Mononuclear cell (primary cell): Measurements from ENCODE around the gene PXDC1. TPM values are rescaled to one million over a fixed set of nuclear protein-coding genes. Genes with fewer than 3 reads are reported as not detected.

ENCODE experiments used
- H3K27me3 ChIP-seq: 2 replicates; pipeline ENCODE4 v1.6.0; 2011; ENCODE audit warnings: low read length, control low read depth; ENCODE audit not compliant: insufficient read depth
- H3K4me1 ChIP-seq: 2 replicates; pipeline ENCODE4 v1.5.1; 2011; ENCODE audit warnings: mild to moderate bottlenecking, low read length, control low read depth; ENCODE audit not compliant: insufficient read depth
- H3K4me3 ChIP-seq: 2 replicates; pipeline ENCODE4 v1.5.1; 2011; ENCODE audit warnings: mild to moderate bottlenecking, low read length, moderate library complexity
- H3K9me3 ChIP-seq: 2 replicates; pipeline ENCODE4 v1.5.1; 2011; ENCODE audit warnings: low read depth, mild to moderate bottlenecking, control low read depth, low read length
- total RNA-seq: library from RNA; depleted of rRNA; stranded (reverse); fragments of >200 nt; gene quantifications from one replicate; pipeline ENCODE4 v1.2.3, GENCODE V29; 2012

PXDC1 gene
- total RNA-seq, 1 donor, result 1.6 TPM

DNA sequence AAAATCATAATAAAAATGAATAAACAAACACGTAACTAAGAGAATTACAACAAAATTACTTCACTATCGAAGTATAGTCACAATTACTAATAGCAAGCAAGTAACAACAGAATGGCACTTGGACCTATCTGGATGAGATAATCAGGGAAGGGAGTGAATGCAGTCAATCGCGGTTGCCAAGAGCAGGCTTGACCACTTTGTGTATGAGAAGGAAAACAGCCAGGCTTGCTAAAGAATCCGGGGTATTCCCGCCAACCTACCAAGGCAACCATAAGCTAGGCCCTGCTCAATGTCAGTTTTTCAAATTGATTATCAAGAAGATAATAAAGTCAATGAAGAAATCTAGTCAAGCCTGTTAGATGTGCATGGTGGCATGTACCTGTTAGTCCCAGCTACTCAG is 39.7 kb downstream of the PXDC1 start:
- Histone ChIP-seq H3K27me3 (peaks cover 2% of the 10 kb centered on the region), H3K4me1 (no peaks in the 10 kb centered on the region), H3K9me3 (no peaks in the 10 kb centered on the region), H3K4me3 (no peak overlapping the region)

DNA sequence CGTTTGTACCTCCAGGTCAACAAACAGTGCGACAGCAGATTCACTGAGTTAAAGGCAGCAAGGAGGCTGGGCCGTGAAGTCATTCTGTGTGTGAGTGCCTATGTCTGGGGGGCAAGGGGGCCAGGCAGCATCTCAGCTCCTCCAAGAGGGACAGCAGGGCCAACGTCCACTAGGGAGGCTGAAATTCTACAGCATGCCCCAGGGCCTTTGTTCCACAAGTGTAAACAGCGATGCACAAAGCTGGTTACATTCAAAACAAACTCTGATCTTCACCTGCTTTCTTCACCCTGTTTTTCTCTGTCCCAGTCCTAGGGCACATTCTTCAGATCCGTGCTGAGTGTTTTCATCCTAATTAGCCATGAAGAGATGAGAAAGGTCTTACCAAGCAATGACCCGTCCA is 41.1 kb downstream of the PXDC1 start:
- Histone ChIP-seq H3K4me3 (no peak overlapping the region), H3K27me3 (no peaks in the 10 kb centered on the region), H3K9me3 (no peaks in the 10 kb centered on the region), H3K4me1 (no peaks in the 10 kb centered on the region)

DNA sequence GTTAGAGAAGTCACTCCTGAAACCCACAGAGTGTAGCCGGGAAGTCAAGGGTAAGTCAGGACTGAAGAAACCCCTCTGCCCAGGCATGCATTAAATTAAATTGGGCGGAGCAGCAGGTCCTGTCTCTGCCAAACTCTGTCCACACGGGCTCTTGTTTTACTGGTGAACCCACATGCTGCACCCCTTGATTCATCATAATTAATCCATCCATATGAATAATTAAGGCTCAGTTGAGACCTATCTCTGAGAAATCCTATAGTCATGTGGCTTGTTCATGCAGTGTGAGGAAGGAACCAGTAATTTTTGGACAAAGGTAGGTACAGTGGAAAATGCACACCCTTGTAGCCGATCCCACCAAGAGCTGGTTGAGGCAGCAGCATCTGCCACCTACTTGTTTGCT is 43.0 kb downstream of the PXDC1 start:
- H3K27me3 ChIP-seq, result no peaks in the 10 kb centered on the region
- no peaks in the 10 kb centered on the region for H3K9me3 ChIP-seq
- H3K4me1 ChIP-seq, result no peaks in the 10 kb centered on the region
- no peak overlapping the region for H3K4me3 ChIP-seq

DNA sequence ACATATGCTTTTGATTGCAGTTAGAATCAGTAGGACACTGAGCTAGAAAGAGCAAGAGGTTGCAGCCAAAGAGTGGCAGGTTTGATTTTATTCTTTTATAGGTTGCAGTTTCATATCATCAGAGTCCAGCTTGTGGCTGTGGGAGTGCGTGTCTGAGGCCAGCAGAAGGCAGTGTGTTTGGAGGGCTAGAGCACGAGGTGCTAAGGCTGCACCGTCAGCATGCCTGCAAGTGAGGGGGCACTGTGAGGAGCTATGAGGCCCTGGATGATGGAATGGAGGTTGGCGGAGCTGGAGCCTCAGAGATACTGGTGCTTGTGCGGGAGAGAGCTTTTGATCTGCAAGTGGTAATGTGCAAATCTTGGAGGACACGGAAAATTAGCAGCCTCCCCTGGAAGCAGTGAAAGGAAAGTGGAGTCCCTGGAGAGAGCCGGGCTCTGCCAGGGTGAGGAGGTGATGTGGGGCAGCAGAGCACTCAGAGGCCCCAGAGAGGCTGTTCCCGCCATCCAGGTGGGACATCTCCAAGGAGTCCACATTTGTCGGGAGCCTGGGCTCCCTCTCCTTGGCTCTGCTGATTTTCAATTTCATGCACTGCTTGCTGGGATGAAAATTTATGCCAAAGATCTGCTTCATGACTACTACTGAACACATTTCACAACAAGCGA is 43.6 kb downstream of the PXDC1 start:
- no peaks in the 10 kb centered on the region for H3K9me3 ChIP-seq
- no peak overlapping the region for H3K4me3 ChIP-seq
- no peaks in the 10 kb centered on the region for H3K4me1 ChIP-seq
- no peaks in the 10 kb centered on the region for H3K27me3 ChIP-seq

DNA sequence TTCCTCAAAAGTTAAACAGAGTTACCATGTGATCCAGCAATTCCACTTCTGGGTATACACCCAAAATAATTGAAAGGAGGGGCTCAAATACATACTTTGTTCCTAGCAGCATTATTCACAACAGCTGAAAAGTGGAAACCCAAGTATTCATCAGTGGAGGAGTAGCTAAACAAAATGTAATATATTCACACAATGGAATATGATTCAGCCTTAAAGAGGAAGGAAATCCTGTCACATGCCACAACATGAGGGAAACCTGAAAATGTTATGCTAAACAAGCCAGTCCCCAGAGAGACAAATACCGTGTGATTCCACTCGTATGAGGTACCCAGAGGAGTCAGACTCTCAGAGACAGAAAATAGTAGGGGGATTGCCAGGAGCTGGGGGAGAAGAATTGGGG is 44.5 kb downstream of the PXDC1 start:
- Histone ChIP-seq H3K4me1 (no peaks in the 10 kb centered on the region), H3K9me3 (no peaks in the 10 kb centered on the region)

DNA sequence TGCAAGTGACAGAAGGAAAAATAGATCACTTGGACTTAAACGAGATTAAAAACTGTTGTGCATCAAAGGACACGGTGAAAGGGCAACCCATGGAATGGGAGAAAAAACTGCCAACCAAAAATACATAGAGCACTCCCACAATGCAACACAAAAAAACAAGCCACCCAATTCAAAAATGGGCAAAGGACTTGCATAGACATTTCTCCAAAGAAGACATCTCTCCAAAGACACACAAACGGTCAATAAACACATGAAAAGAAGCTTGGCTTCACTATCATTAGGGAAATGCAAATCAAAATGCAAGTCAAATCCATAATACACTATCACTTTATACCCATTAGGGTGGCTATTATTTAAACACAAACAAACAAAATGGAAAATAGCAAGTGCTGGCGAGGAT is 45.0 kb downstream of the PXDC1 start:
- Histone ChIP-seq H3K27me3 (no peaks in the 10 kb centered on the region), H3K4me3 (no peak overlapping the region), H3K9me3 (no peaks in the 10 kb centered on the region), H3K4me1 (no peaks in the 10 kb centered on the region)

More for the DNA sequence above, 44.5 kb downstream of the PXDC1 start:
- Histone ChIP-seq H3K27me3 (no peaks in the 10 kb centered on the region), H3K4me3 (no peak overlapping the region)

DNA sequence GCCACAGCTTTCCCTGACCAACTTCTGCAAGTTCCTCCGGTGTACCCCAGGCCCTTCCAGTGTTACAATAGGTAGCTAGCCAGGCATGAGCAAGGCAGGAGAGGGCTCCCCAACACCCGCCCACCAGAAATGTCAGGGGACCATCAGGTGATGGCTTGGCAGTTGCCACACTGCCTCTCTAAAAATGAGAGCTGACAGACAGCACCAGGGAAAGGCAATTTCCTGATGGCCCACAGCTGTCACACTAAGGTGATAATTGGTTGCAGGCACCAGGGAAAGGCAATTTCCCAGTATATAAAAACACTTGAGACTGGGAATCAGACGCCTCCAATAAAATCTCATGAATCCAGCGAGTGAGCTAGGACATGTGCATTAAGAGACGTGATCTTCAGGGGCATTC is 49.9 kb downstream of the PXDC1 start:
- Histone ChIP-seq H3K27me3 (no peaks in the 10 kb centered on the region), H3K4me3 (no peak overlapping the region), H3K9me3 (no peaks in the 10 kb centered on the region), H3K4me1 (no peaks in the 10 kb centered on the region)

DNA sequence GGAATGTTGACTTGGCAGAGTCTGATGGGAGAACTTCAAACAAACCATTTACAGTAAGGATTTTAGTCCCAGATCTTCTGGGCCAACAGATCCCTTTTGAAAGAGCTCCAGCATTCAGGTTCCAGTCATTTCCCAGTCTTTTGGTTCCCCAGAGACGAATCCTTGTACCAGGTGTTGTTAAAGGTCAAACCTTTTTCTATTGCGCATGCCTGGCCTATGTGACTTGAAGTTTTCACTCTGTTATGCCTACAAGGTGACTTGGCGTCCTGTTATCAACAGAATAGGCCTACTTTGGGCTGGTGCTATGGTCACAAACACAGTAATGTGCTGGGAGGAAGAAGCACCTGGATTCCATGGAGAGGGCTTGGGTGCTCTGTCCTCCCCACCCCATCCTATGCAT is 52.3 kb downstream of the PXDC1 start:
- no peak overlapping the region for H3K4me3 ChIP-seq
- no peaks in the 10 kb centered on the region for H3K27me3 ChIP-seq

DNA sequence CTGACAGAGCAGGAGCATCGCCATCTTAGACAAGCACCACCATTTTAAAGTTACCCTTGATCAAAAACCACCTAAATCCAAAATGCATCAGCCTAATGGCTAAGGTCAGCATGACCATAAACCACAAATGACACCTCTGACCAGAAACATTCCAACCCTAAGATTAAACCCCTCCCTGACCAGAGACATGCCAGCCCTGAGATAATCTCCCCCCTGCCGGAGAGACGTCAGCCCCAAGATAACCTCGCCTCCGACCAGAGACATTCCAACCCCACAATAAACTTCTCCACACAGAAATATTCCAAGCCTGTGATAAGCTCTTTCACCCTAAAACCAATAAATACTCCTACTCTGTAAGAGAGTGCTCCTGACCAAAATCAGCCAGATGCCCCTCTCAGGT is 53.5 kb downstream of the PXDC1 start:
- H3K4me1 ChIP-seq, result no peaks in the 10 kb centered on the region
- no peak overlapping the region for H3K4me3 ChIP-seq
- H3K9me3 ChIP-seq, result no peaks in the 10 kb centered on the region
- H3K27me3 ChIP-seq, result no peaks in the 10 kb centered on the region

More for the DNA sequence above, 52.3 kb downstream of the PXDC1 start:
- Histone ChIP-seq H3K9me3 (no peaks in the 10 kb centered on the region), H3K4me1 (no peaks in the 10 kb centered on the region)

DNA sequence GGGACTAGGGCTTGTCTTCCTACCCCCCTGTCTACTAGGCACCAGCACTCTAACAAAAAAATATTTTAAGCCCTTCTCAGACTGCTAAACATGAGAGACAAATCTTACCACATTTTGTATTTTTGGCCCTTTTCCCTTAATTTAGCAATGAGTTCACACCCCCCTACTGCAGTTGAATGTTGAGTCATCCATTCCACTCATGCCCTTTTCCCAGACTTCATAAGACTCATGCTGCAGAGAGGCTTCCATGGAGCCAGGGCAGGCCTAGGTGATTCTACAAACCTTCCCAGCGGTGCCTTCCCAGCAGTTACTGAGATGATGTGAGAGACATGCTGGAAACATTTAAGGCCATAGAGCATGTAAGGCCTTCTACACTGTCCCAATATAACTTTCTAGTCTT is 53.9 kb downstream of the PXDC1 start:
- H3K27me3 ChIP-seq, result no peaks in the 10 kb centered on the region
- no peak overlapping the region for H3K4me3 ChIP-seq
- no peaks in the 10 kb centered on the region for H3K4me1 ChIP-seq
- H3K9me3 ChIP-seq, result no peaks in the 10 kb centered on the region

DNA sequence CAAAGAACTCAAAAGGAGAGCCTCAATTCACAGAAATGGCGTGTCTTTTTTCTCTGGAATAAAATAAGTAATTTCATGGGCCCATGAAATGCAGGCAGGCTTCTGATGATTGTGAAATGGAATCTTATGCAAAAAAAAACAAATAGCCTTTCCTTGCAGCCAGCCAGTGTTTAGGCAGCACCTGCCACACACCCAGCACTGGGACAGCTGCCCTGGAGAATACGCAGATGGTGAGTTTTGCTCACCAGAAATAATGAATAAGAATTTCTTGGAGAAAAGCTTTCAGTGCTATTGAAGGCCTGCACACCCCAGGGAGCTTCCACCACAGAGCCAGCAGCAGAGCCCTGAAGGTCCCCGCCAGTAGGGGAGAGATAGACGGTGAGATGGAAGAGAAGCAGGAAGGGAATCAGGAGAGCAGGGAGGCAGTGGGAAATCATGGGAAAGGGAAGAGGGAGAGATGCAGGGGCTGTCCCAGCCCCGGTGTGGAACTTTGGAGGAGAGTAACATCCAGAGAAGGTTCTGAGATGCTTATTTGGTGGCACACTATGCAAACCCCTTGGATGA is 54.9 kb downstream of the PXDC1 start:
- no peak overlapping the region for H3K4me3 ChIP-seq

DNA sequence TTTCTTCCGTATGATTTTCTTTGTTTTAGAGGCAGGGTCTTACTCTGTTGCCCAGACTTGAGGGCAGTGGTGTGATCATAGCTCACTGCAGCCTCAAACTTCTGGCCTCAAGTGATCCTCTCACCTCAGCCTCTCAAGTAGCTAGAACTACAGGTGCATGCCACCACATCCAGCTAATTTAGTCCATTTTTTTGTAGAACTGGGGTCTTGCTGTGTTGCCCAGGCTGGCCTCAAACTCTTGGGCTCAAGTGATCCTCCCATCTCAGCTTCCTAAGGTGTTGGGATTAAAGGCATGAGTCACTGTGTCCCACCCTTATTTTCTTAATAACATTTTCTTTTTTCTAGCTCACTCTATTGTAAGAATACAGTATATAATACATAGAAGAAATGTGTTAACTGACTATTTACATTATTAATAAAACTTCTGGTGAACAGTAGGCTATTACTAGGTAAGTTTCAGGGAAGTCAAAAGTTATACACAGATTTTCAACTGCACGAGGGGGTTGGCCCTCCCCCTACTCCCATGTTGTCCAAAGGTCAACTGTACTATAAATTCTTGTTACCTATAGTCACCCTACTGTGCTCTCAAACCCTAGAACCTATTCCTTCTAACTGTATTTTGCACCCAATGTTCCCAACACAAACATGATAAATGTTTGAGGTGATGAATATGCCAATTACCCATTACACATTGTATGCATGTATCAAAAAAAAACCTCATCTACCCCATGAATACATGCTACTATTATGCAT is 56.3 kb downstream of the PXDC1 start:
- H3K27me3 ChIP-seq, result peaks cover 2% of the 10 kb centered on the region
- H3K4me3 ChIP-seq, result no peak overlapping the region
- no peaks in the 10 kb centered on the region for H3K4me1 ChIP-seq
- H3K9me3 ChIP-seq, result no peaks in the 10 kb centered on the region

More for the DNA sequence above, 54.9 kb downstream of the PXDC1 start:
- Histone ChIP-seq H3K27me3 (no peaks in the 10 kb centered on the region), H3K4me1 (no peaks in the 10 kb centered on the region), H3K9me3 (no peaks in the 10 kb centered on the region)

DNA sequence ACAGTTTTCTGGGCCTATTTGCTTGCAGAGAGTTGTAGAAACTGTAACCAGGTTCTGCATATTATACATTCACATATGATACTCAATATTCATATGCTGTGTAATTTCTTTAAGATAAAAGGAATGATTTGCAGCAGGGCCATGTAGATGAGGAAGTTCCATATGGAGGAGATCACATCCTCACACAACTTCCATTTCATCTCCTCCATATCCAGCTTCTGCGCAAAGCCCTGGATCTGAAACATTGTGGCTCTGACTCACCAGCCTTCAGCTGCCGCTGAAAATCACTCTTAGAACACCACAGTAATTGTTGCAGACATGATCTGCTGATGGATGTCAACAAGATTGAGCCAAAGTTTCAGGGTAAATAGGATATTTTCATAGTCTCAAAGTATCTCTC is 57.7 kb downstream of the PXDC1 start:
- Histone ChIP-seq H3K9me3 (no peaks in the 10 kb centered on the region), H3K27me3 (peaks cover 5% of the 10 kb centered on the region), H3K4me3 (no peak overlapping the region), H3K4me1 (no peaks in the 10 kb centered on the region)

DNA sequence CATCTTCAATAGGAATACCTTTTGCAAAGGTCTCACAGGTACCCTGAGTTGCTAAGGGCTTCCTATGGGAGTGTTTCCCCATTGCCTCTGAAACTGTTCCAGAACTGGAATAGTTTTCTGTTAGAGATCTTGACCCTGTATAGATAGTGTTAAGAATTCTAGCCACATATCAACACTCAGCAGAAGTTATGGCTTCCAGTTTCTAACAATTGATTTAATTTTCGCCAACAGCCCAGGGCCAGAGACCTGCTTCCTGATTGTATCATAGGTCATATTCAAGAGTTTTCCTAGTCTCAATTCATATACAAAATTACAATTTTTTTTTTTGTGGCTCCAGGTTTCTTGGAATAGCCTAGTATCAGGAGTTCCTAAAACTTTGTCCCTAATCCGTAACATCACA is 61.0 kb downstream of the PXDC1 start:
- H3K4me3 ChIP-seq, result no peak overlapping the region
- no peaks in the 10 kb centered on the region for H3K4me1 ChIP-seq
- H3K27me3 ChIP-seq, result peaks cover 5% of the 10 kb centered on the region
- H3K9me3 ChIP-seq, result no peaks in the 10 kb centered on the region

DNA sequence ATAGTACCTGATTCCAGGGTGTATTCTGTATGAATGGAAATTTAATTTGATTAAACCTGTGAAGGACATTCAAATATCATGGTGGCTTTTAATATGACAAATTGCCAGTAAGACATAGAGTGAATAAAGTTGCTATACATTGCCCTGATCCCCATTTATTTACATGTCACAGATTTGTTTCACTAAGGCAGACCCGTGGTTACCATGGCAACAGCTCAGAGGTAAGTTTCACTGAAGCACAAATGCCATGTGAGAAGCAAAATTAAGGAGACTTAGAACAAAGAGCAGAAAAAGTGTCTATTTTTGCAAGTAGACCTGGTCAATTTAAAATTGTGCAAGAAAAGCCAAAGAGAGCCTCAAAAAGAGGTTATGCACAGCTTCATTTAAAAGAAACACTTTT is 63.7 kb downstream of the PXDC1 start:
- Histone ChIP-seq H3K9me3 (no peaks in the 10 kb centered on the region), H3K4me3 (no peak overlapping the region), H3K4me1 (no peaks in the 10 kb centered on the region), H3K27me3 (peaks cover 5% of the 10 kb centered on the region)

DNA sequence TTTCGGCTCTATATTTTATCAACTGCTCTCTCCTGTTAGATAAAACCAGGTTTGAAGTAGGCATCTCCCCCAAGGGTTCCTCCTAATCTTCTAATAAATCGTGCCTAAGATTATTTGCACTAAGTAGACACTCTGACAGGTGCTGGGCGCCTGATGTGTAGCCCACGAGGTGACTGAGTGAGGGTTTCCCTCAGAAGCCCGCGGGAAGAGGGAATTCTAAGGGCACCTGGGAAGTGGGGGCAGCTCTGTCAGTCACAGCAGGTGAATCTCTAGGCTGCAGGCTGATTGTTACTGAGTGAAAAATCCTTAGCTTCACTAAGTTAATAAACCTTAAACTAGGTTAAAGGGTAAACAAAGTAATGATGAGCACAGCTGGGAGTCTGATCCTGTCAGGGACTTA is 68.2 kb downstream of the PXDC1 start:
- Histone ChIP-seq H3K4me1 (no peaks in the 10 kb centered on the region), H3K27me3 (no peaks in the 10 kb centered on the region), H3K4me3 (no peak overlapping the region), H3K9me3 (no peaks in the 10 kb centered on the region)
